Measurements from ENCODE around the gene TMEM125. TPM values are rescaled to one million over a fixed set of nuclear protein-coding genes. Genes with fewer than 3 reads are reported as not detected.

The TMEM125 gene
- total RNA-seq, 1 donor from 2014 or later: 0.64 TPM

DNA sequence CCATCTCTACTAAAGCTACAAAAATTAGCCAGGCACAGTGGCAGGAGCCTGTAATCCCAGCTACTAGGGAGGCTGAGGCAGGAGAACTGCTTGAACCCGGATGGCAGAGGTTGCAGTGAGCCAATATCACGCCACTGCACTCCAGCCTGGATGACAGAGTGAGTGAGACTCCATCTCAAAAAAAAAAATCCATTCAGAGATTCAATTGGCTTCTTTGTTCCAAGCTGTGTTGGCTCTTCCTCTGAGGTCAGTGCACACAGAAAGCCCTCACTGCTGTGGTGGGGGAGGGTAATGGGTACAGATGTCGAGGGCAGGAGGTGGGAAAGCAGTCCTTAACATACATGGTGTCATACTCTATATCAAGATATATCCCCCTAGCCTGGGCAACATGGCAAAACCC, 45.7 kb downstream of the TMEM125 start:
- Mint-ChIP-seq H3K4me1 (ENCODE audit: low read depth, unreplicated experiment) (peaks cover 8% of the 10 kb centered on the region), H3K36me3 (ENCODE audit: low read depth, unreplicated experiment) (no peaks in the 10 kb centered on the region), H3K9me3 (ENCODE audit: unreplicated experiment) (peaks cover 2% of the 10 kb centered on the region), H3K27ac (ENCODE audit: unreplicated experiment) (peak overlapping the region; percentile 47), H3K27me3 (ENCODE audit: low read depth, unreplicated experiment) (peaks cover 20% of the 10 kb centered on the region), H3K4me3 (ENCODE audit: unreplicated experiment) (no peak overlapping the region)
- H3K4me3 ChIP-seq (ENCODE audit: insufficient read depth, low read depth, low read length): no peak overlapping the region
- H2AFZ ChIP-seq (ENCODE audit: low read depth, low read length): no peak overlapping the region
- H3K79me2 ChIP-seq (ENCODE audit: insufficient read depth, low read length): no peaks in the 10 kb centered on the region
- no peaks in the 10 kb centered on the region for H4K20me1 ChIP-seq (ENCODE audit: insufficient read depth, low read length)
- no peak for DNase-seq (ENCODE audit: low read depth)
- no peaks in the 10 kb centered on the region for H3K27me3 ChIP-seq (ENCODE audit: insufficient read depth, low read length)
- no peak for TF ChIP-seq EZH2 (IDR thresholded peaks at IDR 0.05; ENCODE audit: insufficient read depth, low read length)
- TF ChIP-seq, protein P1, sequence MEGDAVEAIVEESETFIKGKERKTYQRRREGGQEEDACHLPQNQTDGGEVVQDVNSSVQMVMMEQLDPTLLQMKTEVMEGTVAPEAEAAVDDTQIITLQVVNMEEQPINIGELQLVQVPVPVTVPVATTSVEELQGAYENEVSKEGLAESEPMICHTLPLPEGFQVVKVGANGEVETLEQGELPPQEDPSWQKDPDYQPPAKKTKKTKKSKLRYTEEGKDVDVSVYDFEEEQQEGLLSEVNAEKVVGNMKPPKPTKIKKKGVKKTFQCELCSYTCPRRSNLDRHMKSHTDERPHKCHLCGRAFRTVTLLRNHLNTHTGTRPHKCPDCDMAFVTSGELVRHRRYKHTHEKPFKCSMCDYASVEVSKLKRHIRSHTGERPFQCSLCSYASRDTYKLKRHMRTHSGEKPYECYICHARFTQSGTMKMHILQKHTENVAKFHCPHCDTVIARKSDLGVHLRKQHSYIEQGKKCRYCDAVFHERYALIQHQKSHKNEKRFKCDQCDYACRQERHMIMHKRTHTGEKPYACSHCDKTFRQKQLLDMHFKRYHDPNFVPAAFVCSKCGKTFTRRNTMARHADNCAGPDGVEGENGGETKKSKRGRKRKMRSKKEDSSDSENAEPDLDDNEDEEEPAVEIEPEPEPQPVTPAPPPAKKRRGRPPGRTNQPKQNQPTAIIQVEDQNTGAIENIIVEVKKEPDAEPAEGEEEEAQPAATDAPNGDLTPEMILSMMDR (IDR thresholded peaks at IDR 0.05; ENCODE audit: insufficient read depth, low read depth, low read length): no peak
- H3K4me1 ChIP-seq (ENCODE audit: insufficient read depth, low read length): no peaks in the 10 kb centered on the region
- H3K9me3 ChIP-seq (ENCODE audit: insufficient read depth, low read depth, low read length): no peaks in the 10 kb centered on the region
- H3K9ac ChIP-seq (ENCODE audit: low read length): no peak overlapping the region
- no peak for FAIRE-seq
- no peaks in the 10 kb centered on the region for H3K36me3 ChIP-seq (ENCODE audit: insufficient read depth, low read length)
- no peak overlapping the region for H3K4me2 ChIP-seq (ENCODE audit: low read length)
- no peak overlapping the region for H3K27ac ChIP-seq (ENCODE audit: low read depth, low read length)

DNA sequence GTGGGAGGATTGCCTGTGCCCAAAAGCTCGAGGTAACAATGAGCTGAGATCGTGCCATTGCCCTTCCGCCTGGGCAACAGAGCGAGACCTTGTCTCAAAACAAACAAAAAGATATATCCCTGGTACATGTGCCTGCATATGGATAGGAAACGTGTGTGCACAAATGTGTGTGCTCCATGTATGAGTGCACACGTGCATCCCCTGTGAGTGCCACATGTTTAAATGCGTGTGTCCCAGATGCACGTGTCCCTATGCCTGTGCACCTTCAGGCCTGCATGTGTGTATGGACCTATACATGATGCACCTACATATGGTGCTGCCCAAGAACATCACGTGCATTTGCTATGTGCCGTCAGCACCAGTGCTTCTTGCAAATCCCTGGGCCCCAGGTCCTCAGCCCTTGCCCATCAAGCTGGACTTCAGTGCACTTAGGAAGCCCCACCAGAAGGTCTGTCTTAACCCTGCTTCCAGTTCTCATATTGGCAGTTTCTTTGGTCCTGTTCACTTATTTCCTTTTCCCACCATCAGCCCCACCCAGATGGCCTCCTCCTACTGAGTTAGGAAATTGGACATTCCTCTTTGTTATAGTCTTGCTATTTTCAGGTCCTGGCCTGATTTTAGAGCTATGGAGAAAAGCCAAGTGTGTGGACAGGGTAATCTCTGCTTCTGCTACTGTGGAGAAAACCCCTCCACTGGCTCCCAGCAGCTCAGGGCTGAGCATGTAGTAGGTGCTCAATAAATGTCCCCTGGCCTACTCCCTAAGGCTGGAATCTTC, 46.4 kb downstream of the TMEM125 start:
- no peak for DNase-seq (ENCODE audit: low read depth)
- no peak overlapping the region for H3K27ac Mint-ChIP-seq (ENCODE audit: unreplicated experiment)
- H3K27ac ChIP-seq (ENCODE audit: low read depth, low read length): no peak overlapping the region

More for the DNA sequence above, 46.4 kb downstream of the TMEM125 start:
- H3K27me3 ChIP-seq (ENCODE audit: insufficient read depth, low read length): no peaks in the 10 kb centered on the region
- no peak overlapping the region for H3K9ac ChIP-seq (ENCODE audit: low read length)
- H3K9me3 ChIP-seq (ENCODE audit: insufficient read depth, low read depth, low read length): no peaks in the 10 kb centered on the region
- TF ChIP-seq, protein P1 (IDR thresholded peaks at IDR 0.05; ENCODE audit: insufficient read depth, low read depth, low read length): no peak
- no peak for TF ChIP-seq EZH2 (IDR thresholded peaks at IDR 0.05; ENCODE audit: insufficient read depth, low read length)
- H3K4me1 ChIP-seq (ENCODE audit: insufficient read depth, low read length): no peaks in the 10 kb centered on the region
- Mint-ChIP-seq H3K9me3 (ENCODE audit: unreplicated experiment) (peaks cover 2% of the 10 kb centered on the region), H3K27me3 (ENCODE audit: low read depth, unreplicated experiment) (peaks cover 16% of the 10 kb centered on the region), H3K36me3 (ENCODE audit: low read depth, unreplicated experiment) (no peaks in the 10 kb centered on the region), H3K4me3 (ENCODE audit: unreplicated experiment) (no peak overlapping the region), H3K4me1 (ENCODE audit: low read depth, unreplicated experiment) (peaks cover 8% of the 10 kb centered on the region)
- no peak for FAIRE-seq
- H3K4me2 ChIP-seq (ENCODE audit: low read length): no peak overlapping the region
- H3K79me2 ChIP-seq (ENCODE audit: insufficient read depth, low read length): no peaks in the 10 kb centered on the region
- no peaks in the 10 kb centered on the region for H4K20me1 ChIP-seq (ENCODE audit: insufficient read depth, low read length)
- H3K36me3 ChIP-seq (ENCODE audit: insufficient read depth, low read length): no peaks in the 10 kb centered on the region
- no peak overlapping the region for H2AFZ ChIP-seq (ENCODE audit: low read depth, low read length)
- no peak overlapping the region for H3K4me3 ChIP-seq (ENCODE audit: insufficient read depth, low read depth, low read length)
